Measurements from ENCODE around the gene GJA3. TPM values are rescaled to one million over a fixed set of nuclear protein-coding genes. Genes with fewer than 3 reads are reported as not detected.

The GJA3 gene
- total RNA-seq, 1 experiment from 2014 or later, result 3.9 TPM

DNA sequence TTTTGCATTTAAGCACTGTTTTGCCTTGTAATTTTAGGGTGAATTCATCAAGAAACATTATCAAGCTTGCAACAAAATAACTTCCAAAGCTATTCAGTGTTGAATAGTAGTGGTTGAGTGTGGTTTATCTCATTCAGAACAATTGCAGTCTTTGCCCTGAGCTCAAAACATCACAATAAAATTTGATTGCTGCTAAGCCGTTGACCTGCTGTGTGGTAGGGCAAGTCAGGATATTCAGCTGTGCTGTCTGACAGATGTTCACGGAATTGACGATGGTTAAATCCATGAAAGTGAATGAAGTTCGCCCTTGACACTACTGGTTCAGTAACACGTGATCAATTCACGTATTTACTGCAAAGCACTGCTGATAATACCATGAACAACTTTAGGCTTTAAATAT is 66.9 kb downstream of the GJA3 start:
- Mint-ChIP-seq H3K36me3 (ENCODE audit: insufficient read depth, unreplicated experiment) (peaks cover 13% of the 10 kb centered on the region), H3K4me1 (ENCODE audit: low read depth, unreplicated experiment) (no peaks in the 10 kb centered on the region), H3K27ac (ENCODE audit: unreplicated experiment) (no peak overlapping the region), H3K27me3 (ENCODE audit: unreplicated experiment) (peaks cover 10% of the 10 kb centered on the region), H3K4me3 (ENCODE audit: low read depth, unreplicated experiment) (no peak overlapping the region), H3K9me3 (ENCODE audit: low read depth, unreplicated experiment) (no peaks in the 10 kb centered on the region)
- no TSS peak for BruUV-seq (replicated peaks)
- intact Hi-C loops (cut with micrococcal nuclease; ENCODE audit: unreplicated experiment), result no loop called here
- TF ChIP-seq, protein P1, sequence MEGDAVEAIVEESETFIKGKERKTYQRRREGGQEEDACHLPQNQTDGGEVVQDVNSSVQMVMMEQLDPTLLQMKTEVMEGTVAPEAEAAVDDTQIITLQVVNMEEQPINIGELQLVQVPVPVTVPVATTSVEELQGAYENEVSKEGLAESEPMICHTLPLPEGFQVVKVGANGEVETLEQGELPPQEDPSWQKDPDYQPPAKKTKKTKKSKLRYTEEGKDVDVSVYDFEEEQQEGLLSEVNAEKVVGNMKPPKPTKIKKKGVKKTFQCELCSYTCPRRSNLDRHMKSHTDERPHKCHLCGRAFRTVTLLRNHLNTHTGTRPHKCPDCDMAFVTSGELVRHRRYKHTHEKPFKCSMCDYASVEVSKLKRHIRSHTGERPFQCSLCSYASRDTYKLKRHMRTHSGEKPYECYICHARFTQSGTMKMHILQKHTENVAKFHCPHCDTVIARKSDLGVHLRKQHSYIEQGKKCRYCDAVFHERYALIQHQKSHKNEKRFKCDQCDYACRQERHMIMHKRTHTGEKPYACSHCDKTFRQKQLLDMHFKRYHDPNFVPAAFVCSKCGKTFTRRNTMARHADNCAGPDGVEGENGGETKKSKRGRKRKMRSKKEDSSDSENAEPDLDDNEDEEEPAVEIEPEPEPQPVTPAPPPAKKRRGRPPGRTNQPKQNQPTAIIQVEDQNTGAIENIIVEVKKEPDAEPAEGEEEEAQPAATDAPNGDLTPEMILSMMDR (IDR thresholded peaks at IDR 0.05; ENCODE audit: unreplicated experiment), result no peak
- no peak for DNase-seq
- CTCF ChIA-PET, result no interaction called here

DNA sequence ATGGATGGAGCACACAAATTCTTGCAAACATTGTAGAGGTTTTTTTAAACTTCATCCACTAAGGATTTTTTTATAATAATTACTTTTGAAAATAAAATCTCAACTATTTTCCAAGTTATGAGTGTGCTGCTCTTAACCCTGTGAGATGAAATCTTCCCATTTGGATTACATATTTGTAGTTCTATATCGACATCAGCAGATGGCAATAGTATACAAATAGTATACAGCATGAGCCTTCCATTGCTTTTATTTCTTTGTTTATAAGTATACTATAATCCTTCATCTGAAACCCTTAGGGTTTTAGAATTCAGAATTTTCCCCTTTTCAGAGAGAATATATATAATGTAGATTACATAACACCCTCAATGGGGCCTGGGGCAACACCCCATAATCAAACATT is 70.5 kb downstream of the GJA3 start:
- DNase-seq, result no peak

More for the DNA sequence above, 70.5 kb downstream of the GJA3 start:
- TF ChIP-seq, protein P1 (IDR thresholded peaks at IDR 0.05; ENCODE audit: unreplicated experiment), result no peak
- H3K36me3 Mint-ChIP-seq (ENCODE audit: insufficient read depth, unreplicated experiment), result peaks cover 17% of the 10 kb centered on the region
- intact Hi-C loops (cut with micrococcal nuclease; ENCODE audit: unreplicated experiment), result loop anchor here (1.0 kb wide), 1 partner anchor 73 kb away; no protein-coding TSS in a partner anchor
- H3K4me3 Mint-ChIP-seq (ENCODE audit: low read depth, unreplicated experiment), result no peak overlapping the region
- CTCF ChIA-PET, result no interaction called here
- H3K4me1 Mint-ChIP-seq (ENCODE audit: low read depth, unreplicated experiment), result no peaks in the 10 kb centered on the region
- no peak overlapping the region for H3K27ac Mint-ChIP-seq (ENCODE audit: unreplicated experiment)
- no peaks in the 10 kb centered on the region for H3K9me3 Mint-ChIP-seq (ENCODE audit: low read depth, unreplicated experiment)
- BruUV-seq (replicated peaks), result no TSS peak
- H3K27me3 Mint-ChIP-seq (ENCODE audit: unreplicated experiment), result no peaks in the 10 kb centered on the region

Other genes starting within 250 kb of the GJA3 start
- gene ZMYM2, start 202.3 kb downstream of the GJA3 start, total RNA-seq (2022), result 52.8 and 53.1 TPM in 2 replicates
- gene GJB2, start 31.9 kb upstream of the GJA3 start, total RNA-seq (2022), result 3.9 and 4.6 TPM in 2 replicates
- 0.24 TPM in 1 of 2 replicates, not detected in the other for gene GJB6, start 71.3 kb upstream of the GJA3 start, total RNA-seq (2022)

Data from Calu3 (cell line).